NCI-H146 treated with DMSO at 0.1 percent for 48 hours (cell line): ENCODE results near the gene ZNF148.

ENCODE experiments used
- DNase-seq: peaks from one replicate; lab custom pipeline; 2025; ENCODE audit not compliant: unreplicated experiment; lab: John Stamatoyannopoulos, UW

Gene ZNF148

GRCh38 chr3:125334675-125335560, 40.2 kb downstream of the ZNF148 start:
- DNase-seq, result no peak

GRCh38 chr3:125332504-125332903, 42.6 kb downstream of the ZNF148 start:
- no peak for DNase-seq

DNA sequence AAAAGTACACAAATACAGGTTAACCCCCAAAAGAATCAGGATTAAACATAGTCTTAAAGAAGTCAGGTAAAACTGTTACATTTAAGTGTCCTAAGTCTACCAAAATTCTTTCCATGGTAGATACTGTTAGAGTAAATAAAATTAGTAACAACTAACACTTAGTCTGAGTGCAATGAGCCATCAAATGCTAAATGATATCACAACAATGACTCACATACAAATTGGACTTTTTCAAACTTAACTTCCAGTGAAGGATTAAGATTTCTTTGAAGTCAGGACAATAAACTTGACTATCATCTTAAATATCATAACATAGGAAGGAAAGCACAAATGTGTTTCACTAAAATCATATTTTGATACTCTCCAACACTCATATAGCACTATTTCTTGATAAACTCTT, 43.9 kb downstream of the ZNF148 start:
- no peak for DNase-seq

GRCh38 chr3:125326957-125327356, 48.2 kb downstream of the ZNF148 start:
- no peak for DNase-seq

DNA sequence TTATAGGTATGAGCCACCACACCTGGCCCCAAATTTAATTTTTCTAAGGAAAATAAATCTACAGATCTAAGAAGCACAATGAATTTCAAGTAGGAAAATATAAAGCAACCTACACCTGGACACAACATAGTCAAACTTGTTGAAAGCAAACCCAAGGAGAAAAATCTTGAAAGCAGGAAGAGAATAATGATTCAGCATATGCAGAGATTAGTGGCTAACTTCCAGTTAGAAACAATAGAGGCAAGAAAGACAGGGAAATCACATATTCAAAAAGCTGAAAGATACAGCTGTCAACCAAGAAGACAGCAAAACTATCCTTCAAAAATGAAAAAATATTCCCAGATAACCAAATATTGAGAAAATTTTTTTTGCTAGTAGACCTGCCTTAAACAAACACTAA, 49.4 kb downstream of the ZNF148 start:
- no peak for DNase-seq

DNA sequence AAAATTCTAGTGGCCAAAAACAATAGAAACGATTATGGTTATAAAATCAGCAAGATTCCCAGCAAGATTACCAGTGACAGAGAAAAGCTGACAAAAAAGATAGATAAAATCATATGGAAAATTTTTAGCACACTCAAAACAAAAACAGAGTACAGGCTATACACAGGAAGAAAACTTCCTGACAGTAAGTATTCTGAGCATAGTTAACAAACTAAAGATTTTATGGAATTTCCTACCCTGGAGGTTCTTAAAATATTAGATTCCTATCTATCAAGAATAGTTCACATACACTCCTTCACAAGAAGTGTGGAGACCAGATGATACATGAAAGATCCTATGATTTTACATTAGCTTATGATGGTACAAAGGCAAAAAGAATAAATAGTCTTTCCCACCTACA, 50.8 kb downstream of the ZNF148 start:
- DNase-seq, result no peak

- DNase-seq, result no peak
Measured at GRCh38 chr3:125322917-125323316, 52.2 kb downstream of the ZNF148 start.

- no peak for DNase-seq
Measured at GRCh38 chr3:125322166-125322565, 53.0 kb downstream of the ZNF148 start.

GRCh38 chr3:125319765-125320164, 55.4 kb downstream of the ZNF148 start:
- no peak for DNase-seq

GRCh38 chr3:125318871-125319270, 56.3 kb downstream of the ZNF148 start:
- DNase-seq, result no peak

DNA sequence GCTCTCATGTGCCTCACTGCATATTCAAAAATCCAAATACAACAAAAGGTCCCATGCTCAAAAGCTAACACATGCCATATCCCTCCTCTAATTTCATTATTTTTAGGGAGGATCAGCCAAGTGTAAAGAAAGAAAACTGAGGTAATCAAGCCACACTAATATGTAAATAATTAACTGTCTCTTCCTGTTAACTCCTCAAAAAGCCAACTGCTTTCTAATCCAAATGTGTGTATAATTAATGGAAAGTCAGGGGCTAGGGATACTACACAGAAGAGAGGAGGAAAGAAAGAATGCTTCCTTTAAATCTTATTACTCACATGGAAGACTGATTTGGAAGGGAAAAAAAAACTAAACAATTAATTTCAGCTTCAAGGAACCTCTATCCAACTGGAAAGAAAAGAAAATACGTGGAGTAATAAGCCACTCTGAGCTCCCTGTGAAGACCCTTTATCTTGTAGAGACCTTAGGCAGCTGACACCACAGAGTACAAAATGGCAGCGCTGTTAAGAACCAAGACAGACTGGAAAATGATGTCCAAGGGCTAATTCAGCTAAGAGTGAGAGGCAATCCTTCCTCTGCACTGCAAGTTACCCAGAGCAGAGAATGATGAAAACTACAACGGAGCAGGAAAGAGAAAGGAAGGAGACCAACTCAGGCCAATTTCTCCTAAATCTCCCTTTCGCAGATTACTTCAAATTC, 56.8 kb downstream of the ZNF148 start:
- DNase-seq, result no peak

GRCh38 chr3:125317761-125318160, 57.4 kb downstream of the ZNF148 start:
- no peak for DNase-seq

GRCh38 chr3:125316949-125317348, 58.2 kb downstream of the ZNF148 start:
- DNase-seq, result no peak

- no peak for DNase-seq
Measured at GRCh38 chr3:125316246-125316645, 58.9 kb downstream of the ZNF148 start.

GRCh38 chr3:125313060-125313635, 62.0 kb downstream of the ZNF148 start:
- DNase-seq, result no peak

- no peak for DNase-seq
Measured at GRCh38 chr3:125310623-125311081, 64.5 kb downstream of the ZNF148 start.

GRCh38 chr3:125309476-125309875, 65.6 kb downstream of the ZNF148 start:
- no peak for DNase-seq

GRCh38 chr3:125306620-125307019, 68.5 kb downstream of the ZNF148 start:
- DNase-seq, result no peak

DNA sequence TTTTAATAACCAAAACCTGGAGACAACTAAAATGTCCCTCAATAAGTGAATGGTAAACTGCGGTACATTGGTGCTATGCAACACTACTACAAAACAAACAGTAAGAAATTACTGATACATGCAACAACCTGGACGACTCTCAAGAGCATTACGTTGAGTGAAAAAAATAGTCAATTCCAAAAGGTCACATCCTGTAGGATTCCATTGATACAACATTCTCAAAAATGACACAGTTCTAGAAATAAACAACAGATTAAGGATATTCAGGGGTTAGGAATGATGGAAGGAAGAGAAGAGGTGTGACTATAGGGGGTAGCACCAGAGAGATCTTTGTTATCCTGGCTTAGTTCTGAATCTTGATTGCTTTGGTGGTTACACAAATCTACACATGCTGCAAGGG, 72.2 kb downstream of the ZNF148 start:
- DNase-seq, result no peak

DNA sequence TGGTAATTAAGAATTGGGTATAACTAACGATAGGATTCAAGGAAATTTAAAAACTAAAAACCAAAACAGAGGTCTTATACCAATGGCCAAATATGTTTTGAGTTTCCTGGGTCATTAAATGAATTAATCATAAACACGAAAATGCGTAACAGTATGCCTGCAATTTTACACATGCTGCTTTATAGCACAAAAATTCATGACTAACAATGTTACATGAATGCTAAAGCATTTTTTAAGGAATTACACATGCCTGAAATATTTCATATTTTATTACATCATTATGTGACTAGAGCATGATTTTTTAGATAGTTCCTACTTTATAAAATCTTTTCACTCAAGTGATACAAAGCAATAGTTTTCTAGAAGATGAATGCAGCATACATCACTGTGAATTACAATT, 74.7 kb downstream of the ZNF148 start:
- DNase-seq, result no peak

GRCh38 chr3:125294411-125294810, 80.7 kb downstream of the ZNF148 start:
- DNase-seq, result no peak

GRCh38 chr3:125292015-125292414, 83.1 kb downstream of the ZNF148 start:
- no peak for DNase-seq
